Stimulated activated naive CD4-positive, alpha-beta T cell (primary cell): Measurements from ENCODE around the gene EPB41L3.
"Not testable (repeated sequence)": the region's sequence is repeated elsewhere in the genome, so short reads cannot be mapped to it uniquely, and the experiment has no call there.

Experiments used
- DNase-seq, 6 experiments: peaks; one replicate each; lab custom pipeline; 2025; lab: John Stamatoyannopoulos, UW

Gene EPB41L3

DNA sequence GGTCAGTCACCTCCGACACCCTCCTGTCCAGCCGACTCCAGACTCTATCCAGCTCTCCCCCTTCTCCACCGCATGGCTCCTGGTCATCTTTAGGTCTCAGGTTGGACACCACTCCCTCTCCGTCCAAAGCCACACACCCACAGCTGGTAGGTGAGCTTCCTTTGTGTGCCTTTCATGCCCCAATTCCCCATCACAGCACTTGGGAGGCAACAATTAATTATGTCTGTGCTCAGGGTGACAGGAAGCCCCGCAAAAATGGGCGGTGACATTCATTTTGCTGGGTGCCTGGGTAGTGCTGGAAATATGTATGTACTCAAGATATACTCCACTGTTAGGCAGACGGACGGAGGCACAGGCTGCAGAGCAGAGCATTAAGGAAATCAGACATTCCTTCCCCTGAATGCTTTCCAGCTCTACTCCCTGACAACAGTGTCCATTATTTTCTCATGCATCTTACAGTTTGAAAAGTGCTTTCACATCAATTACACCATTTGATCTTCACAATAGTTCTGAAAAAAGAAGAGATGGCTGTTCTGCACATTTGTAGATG is 13.1 kb downstream of the EPB41L3 start:
- no peak for DNase-seq

DNA sequence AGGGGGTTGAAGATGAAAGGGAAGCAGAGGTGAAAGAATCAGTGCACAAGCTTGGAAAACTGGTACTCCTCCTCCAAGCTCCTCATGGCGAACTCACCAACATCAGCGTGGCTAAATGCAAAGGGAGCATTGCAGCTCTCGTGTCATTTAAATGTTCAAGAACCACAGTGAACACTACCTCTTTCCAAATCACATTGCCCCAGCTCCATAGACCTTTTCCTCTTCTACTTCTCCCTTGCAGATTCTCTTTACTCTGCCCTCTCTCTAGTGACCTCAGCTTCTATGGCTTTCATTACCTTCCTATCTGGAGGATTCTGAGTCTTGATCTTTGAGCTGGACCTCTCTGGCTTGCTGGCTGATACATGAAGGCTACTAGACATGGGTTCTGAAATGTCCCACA is 14.3 kb downstream of the EPB41L3 start:
- DNase-seq, result no peak

DNA sequence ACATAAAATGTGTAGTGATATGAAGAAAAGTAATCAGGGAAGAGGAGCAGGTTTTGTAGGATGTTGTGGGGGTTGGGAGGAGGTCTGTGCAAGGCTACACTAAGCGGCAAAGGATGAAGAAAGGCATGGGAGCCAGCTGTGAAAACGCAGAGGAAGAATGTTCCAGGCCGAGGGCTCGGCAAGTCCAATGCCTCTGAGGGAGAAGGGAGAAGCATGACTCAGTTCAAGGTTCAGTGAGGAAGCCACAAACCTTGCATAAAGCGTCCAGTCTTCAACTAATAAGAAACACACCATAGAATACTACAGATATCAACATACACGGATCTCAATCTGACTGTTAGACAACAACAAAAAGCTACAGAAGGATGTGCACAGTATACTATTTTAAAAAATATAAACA is 16.2 kb downstream of the EPB41L3 start:
- DNase-seq, result no peak

DNA sequence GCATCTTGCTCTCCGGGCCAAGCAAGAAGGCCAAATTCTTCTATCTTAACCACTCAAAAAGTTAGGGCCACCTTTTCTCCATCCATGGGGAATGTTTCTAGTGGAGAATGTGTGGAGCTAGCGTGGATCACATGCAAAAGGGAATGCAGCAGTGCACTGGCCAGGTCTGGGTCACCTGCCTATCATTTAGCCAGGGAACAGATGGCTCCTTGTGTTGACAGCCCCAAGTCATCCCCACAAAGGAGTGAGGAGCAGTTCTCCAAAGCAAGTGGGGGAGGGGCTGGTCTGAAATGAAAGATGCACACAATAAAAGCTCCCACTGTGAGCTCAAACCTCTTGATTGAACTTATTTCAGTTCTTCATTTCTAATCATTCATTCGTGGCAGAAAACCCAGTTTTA is 19.1 kb downstream of the EPB41L3 start:
- DNase-seq, result no peak

DNA sequence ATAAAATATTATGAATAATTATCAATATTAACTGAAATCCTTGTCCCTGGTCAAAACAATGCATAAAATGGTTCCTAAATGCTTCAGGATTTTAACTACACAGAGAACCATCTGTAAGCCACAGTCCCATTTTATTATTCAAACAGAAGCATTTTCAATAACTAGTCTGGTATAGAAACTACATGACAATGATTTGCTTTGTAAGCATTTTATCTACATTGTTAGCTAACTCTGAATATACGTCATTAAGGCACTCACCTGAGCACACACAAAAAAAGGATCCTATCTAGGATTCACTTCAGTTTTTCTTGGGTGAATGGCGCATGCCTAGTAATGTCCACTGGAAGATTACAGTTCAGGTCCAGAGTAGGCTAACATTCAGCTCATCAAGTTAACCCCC is 22.8 kb downstream of the EPB41L3 start:
- DNase-seq, result no peak

DNA sequence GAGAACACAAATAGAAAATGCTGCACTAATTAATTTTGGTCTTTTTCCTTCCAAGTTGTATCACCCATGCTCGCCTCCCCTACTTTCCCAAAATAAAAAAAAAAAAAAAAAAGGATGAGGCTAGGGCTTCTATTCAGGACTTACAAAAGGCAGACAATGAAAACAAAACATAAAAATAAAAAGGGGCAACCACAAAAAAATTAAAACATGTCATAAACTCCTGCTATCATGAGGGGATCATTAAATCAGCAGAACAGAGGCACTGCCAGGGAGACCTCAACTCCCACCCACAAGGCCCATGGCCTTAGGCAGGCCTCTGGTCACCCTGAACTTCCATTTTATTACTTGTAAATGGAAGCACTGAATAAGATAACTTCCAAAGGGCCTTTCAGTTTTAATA is 23.3 kb downstream of the EPB41L3 start:
- no peak for DNase-seq

DNA sequence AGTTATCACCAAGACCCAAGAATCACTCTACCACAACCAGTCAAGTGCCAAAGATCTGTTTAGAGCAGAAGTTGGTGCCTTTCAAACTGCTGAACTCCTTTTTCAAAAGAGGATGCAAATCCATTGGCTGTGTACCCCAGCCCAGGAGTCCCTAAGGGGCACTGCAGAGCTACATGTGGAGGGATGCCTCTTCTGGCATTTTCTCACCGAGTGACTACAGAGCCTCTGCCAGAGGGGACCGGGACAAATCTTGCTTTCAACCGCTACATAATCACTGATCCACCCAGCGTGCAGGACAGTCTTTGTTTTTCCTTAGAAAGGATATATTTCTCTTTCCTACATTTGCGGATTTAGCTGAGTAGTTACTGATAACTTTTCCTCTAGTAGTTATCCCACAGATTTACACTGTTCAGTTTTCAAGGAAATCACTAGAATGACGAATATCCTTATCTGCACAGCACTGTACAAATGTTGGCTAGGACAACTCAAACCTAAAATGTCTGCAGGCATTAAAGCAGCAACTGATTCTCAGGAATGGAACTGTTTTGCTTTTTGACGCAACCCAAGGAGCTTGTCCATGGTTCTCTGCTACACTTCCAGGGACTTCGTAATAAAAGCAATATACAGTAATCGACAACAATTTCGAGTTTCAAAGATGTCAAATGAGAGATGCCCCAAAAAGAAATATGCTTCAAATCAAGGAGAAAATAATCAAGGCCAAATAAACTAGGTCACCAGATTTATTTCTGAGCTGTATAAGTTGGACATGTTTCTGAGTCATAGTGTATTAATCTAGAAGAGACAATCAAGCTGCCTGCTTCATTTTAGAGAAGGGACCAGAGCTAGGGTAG is 24.1 kb downstream of the EPB41L3 start:
- no peak for DNase-seq

DNA sequence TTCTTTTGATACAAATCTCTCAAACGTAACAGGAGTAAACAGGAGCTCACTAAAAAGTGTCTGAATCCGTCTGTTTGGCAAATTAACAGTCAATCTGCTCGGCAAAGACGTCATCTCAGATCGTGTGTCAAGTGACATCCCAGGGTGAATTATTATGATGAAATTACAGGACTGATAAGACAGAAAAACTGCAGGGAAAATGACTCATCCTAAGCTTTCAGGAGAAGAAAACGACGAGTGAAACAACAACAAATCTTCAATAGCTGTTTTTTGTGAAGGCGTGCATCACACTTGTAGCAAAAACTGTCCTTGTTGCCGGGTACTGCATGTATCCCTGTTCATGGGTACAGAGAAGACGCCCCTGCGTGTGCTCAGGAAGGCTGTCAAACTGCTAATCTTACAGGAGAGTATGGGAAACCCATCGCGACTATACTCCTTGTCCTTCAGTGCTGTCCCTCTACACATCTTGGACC is 24.9 kb downstream of the EPB41L3 start:
- DNase-seq, result no peak

DNA sequence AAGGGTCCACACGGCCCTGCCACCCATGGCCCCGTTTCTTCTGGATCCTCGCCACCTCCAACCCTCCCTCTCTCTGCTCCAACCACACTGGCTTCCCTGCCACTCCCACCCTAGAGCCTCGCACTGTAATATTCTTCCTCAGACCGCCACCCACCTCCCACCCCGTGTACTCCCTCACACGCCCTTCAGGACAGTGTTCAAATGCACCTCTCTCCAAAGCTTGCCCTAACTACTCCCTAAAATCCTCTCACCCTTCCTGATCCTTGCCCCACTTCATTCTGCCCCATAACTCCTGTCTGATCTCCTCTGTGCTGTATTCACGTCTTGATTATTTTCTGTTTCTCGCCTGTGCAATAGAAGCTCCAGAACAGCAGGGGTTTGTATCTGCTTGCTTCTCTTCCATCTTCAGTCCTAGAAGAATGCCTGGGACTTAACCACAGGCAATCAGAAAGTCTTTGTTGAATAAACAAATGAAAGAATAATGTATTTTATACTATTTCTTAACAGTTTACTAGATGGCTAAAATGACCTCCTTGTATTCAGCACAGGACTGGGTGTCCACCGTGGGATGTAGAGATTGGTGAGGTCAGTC is 25.5 kb downstream of the EPB41L3 start:
- no peak for DNase-seq

DNA sequence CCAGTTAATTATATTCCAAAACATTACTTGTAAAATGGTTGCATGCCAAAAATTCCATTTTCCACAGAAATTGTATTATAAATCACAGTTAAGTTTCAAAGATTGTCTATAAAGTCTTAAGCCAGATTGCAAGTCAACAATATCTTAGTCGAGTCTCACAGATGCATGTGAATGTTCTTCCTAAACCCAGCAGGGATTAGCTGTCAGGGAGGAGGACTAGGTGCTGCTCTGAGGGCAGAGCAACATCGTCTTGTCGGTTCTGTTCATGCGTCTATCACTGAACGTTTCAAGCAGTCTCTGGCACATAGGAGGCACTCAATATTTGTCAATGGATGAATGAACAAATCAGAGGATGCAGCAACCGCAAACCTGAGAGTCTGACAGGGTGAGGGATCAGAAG is 27.0 kb downstream of the EPB41L3 start:
- DNase-seq, result no peak

DNA sequence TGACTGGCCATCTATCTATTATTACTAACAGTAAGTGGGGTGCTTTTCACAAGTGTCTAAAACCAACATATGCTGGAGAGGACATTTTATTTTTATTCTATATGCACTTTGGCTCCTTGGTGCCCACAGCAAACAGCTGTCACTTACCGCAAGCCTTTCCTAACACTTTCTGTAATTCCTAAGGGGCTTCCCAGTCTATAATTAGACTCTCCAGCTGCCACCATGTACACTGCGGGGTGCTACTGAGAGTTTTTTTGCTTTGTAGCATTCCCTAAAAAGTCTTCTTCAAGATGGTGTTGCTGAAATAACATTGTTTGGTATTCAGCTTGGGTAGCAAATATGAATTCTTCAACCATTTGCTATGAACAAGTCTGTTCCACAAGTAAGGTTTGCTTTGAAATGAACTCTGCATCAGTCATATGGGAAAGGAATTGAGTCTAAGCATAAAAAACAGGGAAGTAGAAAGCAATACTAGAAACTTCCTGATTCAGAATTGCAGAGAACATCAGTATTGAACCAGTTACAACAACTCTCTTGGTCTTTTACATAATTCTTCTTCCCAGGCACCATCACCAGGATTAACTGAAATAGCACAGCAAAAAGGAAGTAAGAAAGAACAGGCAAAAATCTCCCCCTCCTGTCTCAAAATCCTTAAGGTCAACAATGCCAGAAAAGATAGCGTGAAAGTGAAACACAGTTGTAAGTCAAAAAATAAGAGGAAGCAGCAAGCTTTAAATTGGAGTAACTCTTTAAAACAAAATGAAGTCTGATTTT is 28.6 kb downstream of the EPB41L3 start:
- DNase-seq, result no peak

DNA sequence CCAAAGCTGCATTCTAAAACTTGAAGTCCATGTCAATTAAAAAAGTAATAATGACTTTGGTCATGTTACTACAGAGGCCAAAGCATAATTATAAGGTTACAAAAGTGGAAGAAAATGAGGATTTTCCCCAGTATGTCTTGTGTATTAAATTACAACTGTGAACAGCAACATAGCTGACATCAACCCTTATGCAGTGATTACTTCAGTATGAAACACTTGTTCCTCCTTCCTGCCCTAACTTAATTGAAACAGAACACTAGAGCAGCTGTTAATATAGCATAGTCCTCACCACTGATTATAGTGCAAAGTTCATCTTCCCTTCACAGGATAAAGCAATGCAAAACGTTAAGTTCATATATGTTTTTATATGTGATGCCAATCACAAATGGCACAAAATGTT is 29.9 kb downstream of the EPB41L3 start:
- DNase-seq, result no peak

DNA sequence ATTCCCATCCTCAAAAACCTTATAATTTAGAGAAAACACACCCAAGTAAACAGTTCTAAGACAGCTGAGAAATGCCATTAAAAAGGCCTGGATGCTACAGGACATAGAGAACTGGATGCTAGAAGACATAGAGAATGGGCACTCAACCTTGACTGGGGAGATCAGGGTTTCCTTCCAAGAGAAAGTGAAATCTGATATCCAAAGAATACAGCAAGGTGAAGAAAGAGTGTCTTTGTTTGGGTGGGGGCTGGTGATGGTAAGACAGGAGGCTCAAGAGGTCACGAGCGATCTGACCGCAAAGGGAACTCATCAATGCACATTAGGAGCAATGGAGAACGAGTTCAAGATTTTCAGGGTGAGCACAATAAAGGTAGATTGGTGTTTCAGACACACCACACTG is 31.6 kb downstream of the EPB41L3 start:
- DNase-seq, result no peak

DNA sequence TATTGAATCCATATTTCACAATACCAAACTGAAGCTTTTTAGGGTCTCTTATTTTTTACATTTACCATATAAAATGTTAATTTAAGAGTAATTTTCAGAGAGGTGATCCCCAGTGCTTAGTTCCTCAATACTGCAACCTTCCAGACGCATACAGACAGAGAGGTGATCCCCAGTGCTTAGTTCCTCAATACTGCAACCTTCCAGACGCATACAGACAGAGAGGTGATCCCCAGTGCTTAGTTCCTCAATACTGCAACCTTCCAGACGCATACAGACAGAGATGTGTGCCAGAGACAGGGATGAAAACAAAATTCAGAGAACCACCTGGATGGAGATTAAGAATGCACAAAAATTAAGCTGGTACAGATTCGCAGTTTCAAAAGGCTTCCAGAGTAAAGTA is 32.3 kb downstream of the EPB41L3 start:
- DNase-seq, result not testable (repeated sequence)

DNA sequence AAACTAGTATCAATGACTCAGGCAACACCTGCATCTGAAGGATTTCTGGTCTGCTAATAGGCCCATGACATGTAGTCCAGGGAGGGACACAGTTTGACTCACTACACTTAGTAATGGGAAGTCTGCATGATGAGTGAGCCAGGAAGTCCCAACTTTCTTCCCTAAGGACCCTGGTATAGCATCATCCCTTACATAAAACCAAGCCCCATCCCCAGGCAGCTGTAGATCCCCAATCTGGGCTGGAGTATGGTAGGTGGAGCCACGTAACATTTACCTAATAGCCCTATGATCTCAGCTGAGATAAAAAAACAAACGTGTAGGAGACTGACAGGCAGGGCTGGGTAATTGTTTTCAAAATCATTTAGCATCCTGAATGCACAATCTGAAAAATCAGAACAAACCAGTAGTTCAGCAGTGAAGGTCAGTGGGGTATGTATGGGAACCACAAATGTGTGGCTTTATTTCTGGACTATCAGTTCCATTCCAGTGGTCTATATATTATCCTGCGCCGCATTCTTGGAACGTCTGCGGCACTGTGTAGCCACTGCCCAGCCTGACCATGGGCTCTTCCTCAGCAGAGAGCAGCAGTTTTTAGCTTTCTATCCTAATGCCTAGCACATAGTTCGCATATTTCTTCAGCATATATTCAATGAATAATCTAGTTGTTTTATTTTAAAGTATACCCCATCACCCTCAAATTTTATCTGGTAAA is 33.5 kb downstream of the EPB41L3 start:
- no peak for DNase-seq

DNA sequence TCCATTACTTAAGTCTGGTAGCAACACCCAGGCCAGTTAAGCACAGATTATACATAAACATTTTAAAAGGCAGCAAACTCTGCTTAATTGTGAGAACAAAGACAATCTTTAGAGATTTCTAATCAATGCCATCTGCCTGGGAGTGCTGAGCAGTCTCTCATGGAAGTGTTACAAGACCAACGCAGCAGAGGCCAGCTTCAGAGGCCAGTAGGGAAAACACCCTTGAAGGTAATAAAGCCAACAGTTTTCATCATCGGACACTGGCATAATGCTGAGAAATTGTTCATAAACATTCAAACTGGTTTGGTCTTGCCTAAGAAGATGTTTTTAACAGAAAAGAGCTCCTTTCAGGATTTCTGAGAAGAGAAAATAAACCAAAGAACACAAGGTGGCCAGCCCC is 35.0 kb downstream of the EPB41L3 start:
- DNase-seq, result no peak

DNA sequence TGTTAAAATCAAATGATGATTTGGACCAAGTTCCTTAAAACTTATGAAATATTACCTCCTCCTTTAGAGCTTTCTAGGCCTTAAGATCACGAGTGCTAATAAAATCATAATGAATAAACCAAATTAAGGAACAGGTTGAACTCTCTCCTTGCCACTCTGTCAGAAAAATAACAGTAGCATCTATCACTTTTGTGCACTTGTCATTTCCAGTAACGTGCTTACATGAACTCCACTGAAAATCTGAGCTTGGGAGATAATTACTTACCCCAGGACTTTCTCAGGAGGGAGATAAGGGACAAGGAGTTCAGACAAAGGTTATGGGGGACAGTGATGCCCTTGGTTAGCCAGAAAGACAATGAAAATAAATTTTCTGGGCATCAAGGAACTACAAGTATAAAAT is 36.0 kb downstream of the EPB41L3 start:
- DNase-seq, result no peak

DNA sequence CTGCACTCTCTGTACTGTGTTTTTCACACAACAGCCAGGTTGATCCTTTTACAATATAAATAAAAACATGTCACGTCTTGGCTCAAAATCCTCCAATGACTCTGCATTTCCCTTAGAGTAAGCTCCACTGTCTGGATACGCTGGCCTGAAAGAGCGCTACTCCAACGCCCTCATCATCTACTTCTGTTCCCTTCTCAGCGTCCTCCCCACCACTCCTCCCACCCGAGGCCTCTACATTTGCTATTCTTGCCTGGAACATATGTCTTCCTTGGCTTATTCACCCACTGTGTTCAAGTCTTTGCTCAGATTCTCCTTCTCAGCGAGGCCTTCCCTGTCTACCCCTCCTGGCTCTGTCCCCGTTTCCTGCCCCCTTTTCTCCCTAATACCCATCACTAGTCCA is 37.6 kb downstream of the EPB41L3 start:
- no peak for DNase-seq

DNA sequence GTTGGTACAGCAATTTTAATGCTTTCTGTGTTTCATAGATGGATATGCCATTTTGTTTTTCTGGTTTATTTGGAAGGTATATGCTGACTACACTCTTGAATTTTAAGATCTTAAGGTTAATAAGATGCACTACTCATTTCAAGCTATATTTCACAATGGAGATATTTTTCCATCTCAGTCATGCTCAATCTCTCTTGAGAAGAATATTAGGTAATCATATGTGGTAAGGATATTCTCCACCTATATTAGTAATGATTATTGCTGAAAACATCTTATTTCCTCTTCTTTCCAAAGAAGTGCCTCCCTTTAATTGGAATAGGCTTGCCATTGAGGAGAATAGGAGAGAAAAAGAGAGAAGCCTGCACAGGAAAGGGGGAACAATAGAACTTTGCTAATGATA is 40.1 kb downstream of the EPB41L3 start:
- DNase-seq, result no peak

DNA sequence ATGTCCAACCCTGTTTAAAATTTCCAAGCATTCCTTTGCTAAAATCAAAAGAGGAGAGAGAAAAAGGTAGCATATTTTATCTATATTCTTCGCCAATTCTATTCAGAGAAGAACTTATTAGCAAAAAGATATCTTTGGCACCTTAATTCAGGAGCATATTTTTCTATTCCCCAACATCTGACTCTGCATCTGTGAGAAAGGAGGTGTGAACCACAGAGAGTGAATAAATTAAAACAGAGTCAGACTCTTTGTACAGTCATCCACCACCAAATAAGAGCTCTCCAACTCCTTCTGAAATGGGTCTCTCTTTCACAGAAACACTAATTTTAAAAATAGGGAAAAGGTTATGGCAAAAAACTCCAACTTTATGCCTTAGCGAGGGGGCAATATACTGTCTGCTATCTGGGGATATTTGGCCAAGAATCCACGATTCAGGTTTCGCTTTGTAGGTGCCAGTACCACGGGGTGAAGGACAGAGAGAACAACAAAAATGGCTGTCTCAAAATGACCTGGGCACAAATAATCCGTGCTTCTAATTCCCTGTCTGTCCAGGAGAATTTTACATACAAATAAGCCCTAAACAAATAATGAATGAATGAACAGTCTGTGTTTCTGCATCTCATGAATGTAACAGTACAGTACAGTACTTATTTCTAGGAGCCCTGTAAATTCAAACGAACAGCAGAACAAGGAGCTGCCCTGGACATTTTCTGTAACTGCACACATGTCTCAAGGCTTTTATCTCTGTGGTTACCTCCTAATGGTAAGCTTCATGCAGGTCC is 43.4 kb downstream of the EPB41L3 start:
- DNase-seq, result no peak

DNA sequence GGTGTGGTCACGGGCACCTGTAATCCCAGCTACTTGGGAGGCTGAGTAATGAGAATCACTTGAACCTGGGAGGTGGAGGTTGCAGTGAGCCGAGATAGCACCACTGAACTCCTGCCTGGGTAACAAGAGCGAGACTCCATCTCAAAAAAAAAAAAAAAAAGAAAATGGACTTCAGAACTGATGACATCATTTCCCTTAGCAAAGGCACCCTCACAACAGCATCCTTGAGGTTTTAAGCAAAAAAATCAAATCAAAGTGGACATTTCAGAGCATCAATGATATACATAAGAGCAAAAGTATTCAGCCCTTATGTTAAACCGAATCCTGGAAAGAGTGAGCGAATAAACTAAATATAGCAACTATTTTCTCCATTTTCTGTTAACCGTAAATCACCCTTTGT is 45.3 kb downstream of the EPB41L3 start:
- DNase-seq, result no peak
